Measurements from ENCODE around the gene PLSCR4. TPM values are rescaled to one million over a fixed set of nuclear protein-coding genes. Genes with fewer than 3 reads are reported as not detected.

The PLSCR4 gene
- total and polyA plus RNA-seq, 9 of the 15 experiments (the other 6 are each of a cell fraction or from before 2014, with no cell fraction given) = 0.11 to 0.68 (median 0.21) TPM

- H3K9me1 ChIP-seq (ENCODE audit: control insufficient read depth, insufficient read depth, low read length) = no peaks in the 10 kb centered on the region
- FAIRE-seq (no peak), DNase-seq (ENCODE audit: extremely low read depth in 1 of 4, low spot score in 3 of 4) (peak in 2 of 4 experiments; percentile 5 to 18), ATAC-seq (peak; percentile 65)
- H3K36me3 ChIP-seq (ENCODE audit: control insufficient read depth, insufficient read depth, low read length) = no peaks in the 10 kb centered on the region
- ChIA-PET CTCF (ENCODE audit: low intra/inter-chr PET ratio) (no interaction called here), POLR2A (no interaction called here)
- TF ChIP-seq RAD21 (CRISPR knock-in tag; conservative IDR thresholded peaks at IDR 0.05 in 1 of 2, IDR thresholded peaks at IDR 0.05 in 1 of 2) = 0 out of 4 replicates have a peak, but pooled peaks of 1 of the 2 experiments have one; percentile 7
- no peak for TF ChIP-seq ZNF133 (CRISPR knock-in tag; IDR thresholded peaks at IDR 0.05)
- no peaks in the 10 kb centered on the region for H3K9me3 ChIP-seq (replicated peaks; ENCODE audit: control insufficient read depth, insufficient read depth, low read depth, low read length)
- H3K27me3 ChIP-seq (ENCODE audit: control insufficient read depth in 2 of 2, insufficient read depth in 2 of 2, low read length in 2 of 2) = peaks cover 2 to 17% of the 10 kb centered on the region in 2 experiments; a peak in 3 of 5 replicates
- H3K4me1 ChIP-seq (replicated peaks in 1 of 2; ENCODE audit: control insufficient read depth in 2 of 2, insufficient read depth in 2 of 2, low read length in 2 of 2) = peaks cover 0 to 9% of the 10 kb centered on the region in 2 experiments; a peak in 2 of 5 replicates
- no peak overlapping the region for H3K4me2 ChIP-seq (ENCODE audit: insufficient read depth, low read length)
- no peaks in the 10 kb centered on the region for H4K20me1 ChIP-seq (replicated peaks; ENCODE audit: control insufficient read depth, insufficient read depth, low read length)
- H3K4me3 ChIP-seq = 0 out of 2 replicates have a peak overlapping the region, but pooled peaks have one; percentile 4
- no peaks in the 10 kb centered on the region for H3K79me2 ChIP-seq (ENCODE audit: control insufficient read depth, insufficient read depth, low read length)
- intact Hi-C loops (cut with micrococcal nuclease) = no loop called here
- no peak overlapping the region for H3K27ac ChIP-seq (ENCODE audit: extremely low read depth, low read depth, low read length)
- in situ Hi-C loops (cut with MboI) = no loop called here
- 3% methylated on average over 30 of the region's 35 CpGs for WGBS (ENCODE audit: insufficient coverage, low coverage, missing lambda C conversion rate)
- peak overlapping the region in 1 of 2 experiments; percentile 35; a peak in 1 of 4 replicates for H3K9ac ChIP-seq (ENCODE audit: insufficient read depth in 1 of 2, low read depth in 2 of 2, low read length in 2 of 2)
- no TSS peak for BruUV-seq (replicated peaks)
- no peak overlapping the region for H2AFZ ChIP-seq (ENCODE audit: low read depth, low read length)
Observed at GRCh38 chr3:146160321-146160963, 90.5 kb downstream of the PLSCR4 start.

GRCh38 chr3:146159616-146160320, 91.1 kb downstream of the PLSCR4 start:
- Histone ChIP-seq H3K4me2 (ENCODE audit: insufficient read depth, low read length) (no peak overlapping the region), H3K4me3 (no peak overlapping the region), H4K20me1 (replicated peaks; ENCODE audit: control insufficient read depth, insufficient read depth, low read length) (no peaks in the 10 kb centered on the region), H3K9me3 (replicated peaks; ENCODE audit: control insufficient read depth, insufficient read depth, low read depth, low read length) (no peaks in the 10 kb centered on the region), H3K27me3 (ENCODE audit: control insufficient read depth in 2 of 2, insufficient read depth in 2 of 2, low read length in 2 of 2) (peaks cover 2 to 17% of the 10 kb centered on the region in 2 experiments; a peak in 3 of 5 replicates), H3K9me1 (ENCODE audit: control insufficient read depth, insufficient read depth, low read length) (no peaks in the 10 kb centered on the region), H3K27ac (ENCODE audit: extremely low read depth, low read depth, low read length) (no peak overlapping the region), H3K9ac (ENCODE audit: insufficient read depth in 1 of 2, low read depth in 2 of 2, low read length in 2 of 2) (no peak overlapping the region), H2AFZ (ENCODE audit: low read depth, low read length) (no peak overlapping the region), H3K36me3 (ENCODE audit: control insufficient read depth, insufficient read depth, low read length) (no peaks in the 10 kb centered on the region), H3K4me1 (replicated peaks in 1 of 2; ENCODE audit: control insufficient read depth in 2 of 2, insufficient read depth in 2 of 2, low read length in 2 of 2) (peaks cover 0 to 9% of the 10 kb centered on the region in 2 experiments; a peak in 2 of 5 replicates), H3K79me2 (ENCODE audit: control insufficient read depth, insufficient read depth, low read length) (no peaks in the 10 kb centered on the region)
- no peak for FAIRE-seq
- intact Hi-C loops (cut with micrococcal nuclease) = no loop called here
- 0% methylated on average over 7 of the region's 7 CpGs for WGBS (ENCODE audit: insufficient coverage, low coverage, missing lambda C conversion rate)
- no peak for DNase-seq (ENCODE audit: extremely low read depth in 1 of 4, low spot score in 3 of 4)
- no peak for ATAC-seq
- BruUV-seq (replicated peaks) = no TSS peak
- in situ Hi-C loops (cut with MboI) = no loop called here
- POLR2A ChIA-PET = interaction anchor here (0.6 kb wide), 1 partner anchor 469 kb away, joined by 3 read pairs; no protein-coding TSS in a partner anchor
- CTCF ChIA-PET (ENCODE audit: low intra/inter-chr PET ratio) = no interaction called here
- TF ChIP-seq ZKSCAN1 (IDR thresholded peaks at IDR 0.05; ENCODE audit: low read depth, low read length) = no peak
- no peak for TF ChIP-seq CBX3 (IDR thresholded peaks at IDR 0.05; ENCODE audit: borderline replicate concordance in 1 of 2, low read length in 2 of 2)
- no peak for TF ChIP-seq BCOR (IDR thresholded peaks at IDR 0.05)
- no peak for TF ChIP-seq ZNF830 (CRISPR knock-in tag; IDR thresholded peaks at IDR 0.05)
- TF ChIP-seq STAT5B (CRISPR knock-in tag; IDR thresholded peaks at IDR 0.05) = no peak
- TF ChIP-seq ZNF586 (CRISPR knock-in tag; conservative IDR thresholded peaks at IDR 0.05) = no peak
- TF ChIP-seq MLX (CRISPR knock-in tag; conservative IDR thresholded peaks at IDR 0.05) = no peak
- TF ChIP-seq ZNF655 (CRISPR knock-in tag; IDR thresholded peaks at IDR 0.05) = no peak
- TF ChIP-seq DIDO1 (tag; IDR thresholded peaks at IDR 0.05; ENCODE audit: low read depth) = no peak
- no peak for TF ChIP-seq PPARD (CRISPR knock-in tag; IDR thresholded peaks at IDR 0.05)
